CD4-positive, alpha-beta T cell (primary cell): ENCODE measurements around the gene SPTBN4. TPM values are rescaled to one million over a fixed set of nuclear protein-coding genes. Genes with fewer than 3 reads are reported as not detected.
"Not testable (repeated sequence)": the region's sequence is repeated elsewhere in the genome, so short reads cannot be mapped to it uniquely, and the experiment has no call there.

Source experiments
- ATAC-seq: fragments of 200-7000 bp; cut with Tn5 transposase; one replicate; pipeline ENCODE4 v1.10.0; 2022; ENCODE audit warnings: mild to moderate bottlenecking; ENCODE audit not compliant: poor library complexity
- CTCF ChIA-PET: fragments of 350-600 bp; sonication (Branson Sonifier 250); formaldehyde crosslinking; loops from one replicate; lab custom pipeline; 2021; ENCODE audit warnings: antibody characterized with exemption, inconsistent platforms; lab: Charles Lee
- POLR2A ChIA-PET: fragments of 350-600 bp; sonication (Branson Sonifier 250); formaldehyde crosslinking; loops from one replicate; lab custom pipeline; 2021; ENCODE audit warnings: antibody characterized with exemption, inconsistent platforms; lab: Charles Lee
- DNase-seq, 14 experiments: peaks; one replicate each; pipeline ENCODE4 v3.0.0-alpha.2; 2013 to 2020; ENCODE audit warnings: mixed read lengths in 2 of 14
- H3K27ac ChIP-seq, 2 donors: one replicate each; pipeline versions ENCODE4 v1.5.1 to v1.7.0; 2013; ENCODE audit warnings: low read length in 2 of 2, low read depth in 1 of 2, mild to moderate bottlenecking in 1 of 2
- H3K27me3 ChIP-seq, 2 experiments: 1 replicate in 1 of 2; 2 replicates in 1 of 2; pipeline versions ENCODE4 v1.6.1 to v1.7.0; 2013; ENCODE audit warnings: low read length in 2 of 2, control low read depth in 1 of 2, mild to moderate bottlenecking in 1 of 2, moderate library complexity in 1 of 2; ENCODE audit not compliant: insufficient read depth in 2 of 2, control insufficient read depth in 1 of 2
- H3K36me3 ChIP-seq: one replicate; pipeline ENCODE4 v1.6.1; 2013; ENCODE audit warnings: low read length, control low read depth; ENCODE audit not compliant: insufficient read depth
- H3K4me1 ChIP-seq: one replicate; pipeline ENCODE4 v1.6.1; 2013; ENCODE audit warnings: low read length, control low read depth; ENCODE audit not compliant: insufficient read depth
- H3K4me3 ChIP-seq: one replicate; pipeline ENCODE4 v1.5.1; 2013; ENCODE audit warnings: mild to moderate bottlenecking, low read length, moderate library complexity
- H3K9me3 ChIP-seq, 2 experiments: 1 replicate in 1 of 2; 2 replicates in 1 of 2; pipeline versions ENCODE4 v1.6.1 to v1.7.0; 2013; ENCODE audit warnings: low read length in 2 of 2, mild to moderate bottlenecking in 2 of 2, control low read depth in 1 of 2, moderate library complexity in 1 of 2; ENCODE audit not compliant: control insufficient read depth in 1 of 2, insufficient read depth in 1 of 2
- H3K27ac Mint-ChIP-seq: one replicate; pipeline ENCODE4 v1.8.0; 2020; ENCODE audit warnings: mixed read lengths
- H3K27me3 Mint-ChIP-seq: one replicate; pipeline ENCODE4 v1.8.0; 2021; ENCODE audit warnings: mixed read lengths
- H3K36me3 Mint-ChIP-seq: one replicate; pipeline ENCODE4 v1.8.0; 2021; ENCODE audit warnings: low read depth, mixed read lengths
- H3K4me1 Mint-ChIP-seq: one replicate; pipeline ENCODE4 v1.8.0; 2021; ENCODE audit warnings: low read depth, mixed read lengths
- H3K4me3 Mint-ChIP-seq: one replicate; pipeline ENCODE4 v1.8.0; 2020; ENCODE audit warnings: mild to moderate bottlenecking, mixed read lengths
- H3K9me3 Mint-ChIP-seq: one replicate; pipeline ENCODE4 v1.8.0; 2020; ENCODE audit warnings: mixed read lengths
- intact Hi-C, 2 experiments: fragments of 100-400 bp; cut with DNase I in 1 of 2; cut with micrococcal nuclease in 1 of 2; formaldehyde crosslinking; loops; one replicate each; pipeline versions ENCODE4 v1.15.1 to v1.9.0; 2023 to 2025; cut with DNase I, micrococcal nuclease
- total RNA-seq, 174 experiments: library from RNA in 2 of 174; stranded (reverse) in 2 of 174; gene quantifications; one replicate each; pipeline ENCODE4 v1.2.3 and lab custom pipeline; 2021 to 2026
- TF ChIP-seq, protein P1 (sequence below): fragments of 200-600 bp; IDR thresholded peaks from one replicate; pipeline ENCODE4 v1.8.0; 2022; ENCODE audit warnings: antibody characterized with exemption, mild to moderate bottlenecking

SPTBN4 gene
- total RNA-seq, 2 experiments from 2014 or later, result 0.59 to 0.88 TPM

DNA sequence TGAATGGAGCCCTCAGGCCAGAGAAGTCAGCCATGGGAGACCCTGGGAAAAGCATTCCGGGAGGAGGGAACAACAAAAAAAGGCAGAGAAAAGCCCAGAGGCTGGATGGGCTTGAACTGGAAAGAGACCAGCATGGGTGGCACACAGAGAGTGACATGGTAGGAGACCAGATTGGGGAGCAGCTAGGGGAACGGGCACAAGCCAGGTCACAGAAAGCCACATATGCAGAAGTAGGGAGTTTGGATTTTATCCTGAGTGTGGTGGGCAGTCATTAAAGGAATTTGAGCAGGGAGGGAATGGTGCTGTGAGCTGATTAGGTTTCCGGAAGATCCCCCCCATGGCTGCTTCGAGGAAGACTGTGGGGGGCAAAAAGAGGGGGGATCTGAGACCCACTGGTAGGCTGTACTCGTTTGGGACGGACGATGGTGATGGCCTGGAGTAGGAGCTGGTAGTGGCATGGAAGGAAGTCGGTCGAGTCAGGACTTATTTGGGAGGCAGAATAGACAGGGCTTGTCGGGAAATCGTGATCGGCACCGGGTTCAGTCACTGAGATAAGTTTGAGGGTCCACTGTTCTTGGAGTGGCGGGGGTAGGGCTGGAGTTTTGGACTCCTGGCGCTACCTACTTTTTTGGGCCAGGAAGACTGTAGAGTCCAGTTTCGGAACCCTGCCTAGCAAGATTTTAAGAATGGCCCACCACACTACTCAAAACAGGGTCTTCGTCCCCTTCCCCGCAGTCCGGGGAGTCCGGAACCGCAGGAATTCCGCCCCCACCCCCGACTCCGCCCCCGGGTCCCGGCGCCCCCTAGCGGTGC is 42.0 kb upstream of the SPTBN4 start:
- ChIA-PET POLR2A (interaction anchor here (1.0 to 6.3 kb wide), 3 partner anchors 8 to 22 kb away, joined by 4 to 71 read pairs (median 5); partner anchors contain the start of gene SERTAD3), CTCF (interaction anchor here (0.7 to 2.4 kb wide), 2 partner anchors 15 to 144 kb away, joined by 3 to 7 read pairs; no protein-coding TSS in a partner anchor)
- H3K9me3 Mint-ChIP-seq, result no peaks in the 10 kb centered on the region
- H3K4me1 Mint-ChIP-seq, result peaks cover 37% of the 10 kb centered on the region
- peak overlapping the region; percentile 89 for H3K4me3 ChIP-seq
- no peaks in the 10 kb centered on the region for H3K27me3 ChIP-seq
- peaks cover 11% of the 10 kb centered on the region for H3K36me3 ChIP-seq
- no peaks in the 10 kb centered on the region for H3K27me3 Mint-ChIP-seq
- H3K4me1 ChIP-seq, result peaks cover 50% of the 10 kb centered on the region
- peak in 3 of 14 experiments; percentile 16 to 47 (median 36) for DNase-seq
- ATAC-seq, result no peak
- H3K9me3 ChIP-seq, result no peaks in the 10 kb centered on the region
- H3K27ac ChIP-seq, result peak overlapping the region; percentile 90
- H3K27ac Mint-ChIP-seq, result peak overlapping the region; percentile 91
- intact Hi-C loops, result loop anchor here (1.0 to 10.0 kb wide), 7 partner anchors 19 to 590 kb away; partner anchors contain the start of genes AKT2 (in 1 of the 2), DYRK1B (in 1 of the 2), LTBP4 (in 1 of the 2) and SERTAD3 (in 1 of the 2)
- peak overlapping the region; percentile 99 for H3K4me3 Mint-ChIP-seq
- TF ChIP-seq, protein P1, sequence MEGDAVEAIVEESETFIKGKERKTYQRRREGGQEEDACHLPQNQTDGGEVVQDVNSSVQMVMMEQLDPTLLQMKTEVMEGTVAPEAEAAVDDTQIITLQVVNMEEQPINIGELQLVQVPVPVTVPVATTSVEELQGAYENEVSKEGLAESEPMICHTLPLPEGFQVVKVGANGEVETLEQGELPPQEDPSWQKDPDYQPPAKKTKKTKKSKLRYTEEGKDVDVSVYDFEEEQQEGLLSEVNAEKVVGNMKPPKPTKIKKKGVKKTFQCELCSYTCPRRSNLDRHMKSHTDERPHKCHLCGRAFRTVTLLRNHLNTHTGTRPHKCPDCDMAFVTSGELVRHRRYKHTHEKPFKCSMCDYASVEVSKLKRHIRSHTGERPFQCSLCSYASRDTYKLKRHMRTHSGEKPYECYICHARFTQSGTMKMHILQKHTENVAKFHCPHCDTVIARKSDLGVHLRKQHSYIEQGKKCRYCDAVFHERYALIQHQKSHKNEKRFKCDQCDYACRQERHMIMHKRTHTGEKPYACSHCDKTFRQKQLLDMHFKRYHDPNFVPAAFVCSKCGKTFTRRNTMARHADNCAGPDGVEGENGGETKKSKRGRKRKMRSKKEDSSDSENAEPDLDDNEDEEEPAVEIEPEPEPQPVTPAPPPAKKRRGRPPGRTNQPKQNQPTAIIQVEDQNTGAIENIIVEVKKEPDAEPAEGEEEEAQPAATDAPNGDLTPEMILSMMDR, result no peak
- peaks cover 23% of the 10 kb centered on the region for H3K36me3 Mint-ChIP-seq

DNA sequence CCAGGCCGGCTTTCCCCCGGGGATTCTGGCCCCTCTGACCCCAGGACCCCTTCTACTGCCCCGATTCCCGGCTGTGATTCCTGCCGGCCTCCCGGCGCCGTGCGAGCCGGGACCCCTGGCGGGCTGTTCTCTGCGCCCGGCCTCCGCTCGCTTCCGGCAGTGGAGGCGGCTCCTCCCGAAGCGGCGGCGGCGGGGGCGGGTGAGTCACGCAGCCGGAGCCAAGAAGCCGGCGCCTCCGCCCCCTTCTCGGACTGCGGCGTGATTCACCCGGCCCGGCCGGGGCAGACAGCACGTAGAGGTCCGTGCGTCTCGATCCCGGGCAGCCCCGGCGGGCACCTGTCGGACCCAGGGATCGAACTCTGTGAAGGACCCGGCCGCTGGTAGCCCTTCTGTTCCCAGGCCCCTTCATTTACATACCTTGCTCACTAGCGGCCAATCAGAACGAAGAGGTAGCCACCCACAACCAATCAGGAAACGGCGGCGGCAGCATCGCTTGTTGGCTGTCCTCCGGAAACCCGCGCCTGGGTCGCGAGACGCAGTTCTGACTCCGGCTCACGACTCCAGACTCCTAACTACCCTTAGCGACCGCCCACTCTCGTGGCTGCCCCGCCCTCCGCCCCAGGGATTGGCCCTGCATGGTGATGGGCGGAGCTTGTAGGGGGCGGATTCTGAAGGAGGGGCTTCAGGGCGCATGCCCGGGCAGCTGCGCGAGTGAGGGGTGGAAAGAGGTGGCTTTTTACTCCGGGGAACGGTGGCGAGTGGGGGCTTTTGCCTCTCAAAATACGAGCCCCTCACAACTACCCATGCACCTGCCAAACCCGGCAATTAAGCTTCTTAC is 41.1 kb upstream of the SPTBN4 start, which contains the start of gene SERTAD1:
Gene SERTAD1 (minus strand): TSS at position 543 of the 838 bp plus-strand sequence. CDS start 2,446 bp downstream, outside the sequence.
- intact Hi-C loops, result loop anchor here (1.0 to 10.0 kb wide), 7 partner anchors 15 to 591 kb away; partner anchors contain the start of genes AKT2 (in 1 of the 2), DYRK1B (in 1 of the 2), SERTAD3 (in 1 of the 2) and SPTBN4 (in 1 of the 2)

DNA sequence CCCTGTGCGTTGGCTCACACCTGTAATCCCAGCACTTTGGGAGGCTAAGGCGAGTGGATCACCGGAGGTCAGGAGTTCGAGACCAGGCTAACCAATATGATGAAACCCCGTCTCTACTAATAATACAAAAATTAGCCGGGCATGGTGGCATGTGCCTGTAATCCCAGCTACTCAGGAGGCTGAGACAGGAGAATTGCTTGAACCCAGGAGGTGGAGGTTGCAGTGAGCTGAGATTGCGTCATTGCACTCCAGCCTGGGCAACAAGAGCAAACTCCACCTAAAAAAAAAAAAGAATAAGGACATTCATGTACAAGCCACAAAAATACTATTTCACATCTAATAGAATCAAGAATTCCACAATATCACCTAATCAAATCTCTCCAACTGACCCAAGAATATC is 38.6 kb upstream of the SPTBN4 start:
- H3K4me3 Mint-ChIP-seq, H3K27ac ChIP-seq, H3K9me3 ChIP-seq, ATAC-seq, H3K9me3 Mint-ChIP-seq, POLR2A ChIA-PET, H3K27ac Mint-ChIP-seq, H3K4me3 ChIP-seq, H3K36me3 ChIP-seq, DNase-seq, H3K27me3 Mint-ChIP-seq, H3K27me3 ChIP-seq, CTCF ChIA-PET: not testable (repeated sequence)
- intact Hi-C loops, result loop anchor here in 1 of 2 experiments (5.0 to 10.0 kb wide), 2 partner anchors 141 to 593 kb away; partner anchors contain the start of genes AKT2 and DYRK1B
- H3K36me3 Mint-ChIP-seq, result peaks cover 16% of the 10 kb centered on the region
- peaks cover 27% of the 10 kb centered on the region for H3K4me1 ChIP-seq
- H3K4me1 Mint-ChIP-seq, result peaks cover 24% of the 10 kb centered on the region

More for the DNA sequence above, 41.1 kb upstream of the SPTBN4 start, which contains the start of gene SERTAD1:
- Histone ChIP-seq H3K4me1 (peaks cover 45% of the 10 kb centered on the region), H3K27me3 (no peaks in the 10 kb centered on the region), H3K4me3 (peak within 1 kb of the TSS; percentile 89), H3K36me3 (peaks cover 11% of the 10 kb centered on the region), H3K27ac (peak within 1 kb of the TSS; percentile 90), H3K9me3 (no peaks in the 10 kb centered on the region)
- Mint-ChIP-seq H3K36me3 (peaks cover 23% of the 10 kb centered on the region), H3K4me3 (peak within 1 kb of the TSS; percentile 99), H3K4me1 (peaks cover 36% of the 10 kb centered on the region), H3K27ac (peak within 1 kb of the TSS; percentile 91), H3K27me3 (no peaks in the 10 kb centered on the region), H3K9me3 (no peaks in the 10 kb centered on the region)
- ChIA-PET POLR2A (interaction anchor here (0.6 to 6.3 kb wide), 18 partner anchors 8 to 838 kb away, joined by 3 to 71 read pairs (median 5); partner anchors contain the start of genes AKT2, BLVRB, C19orf47 and HNRNPUL1), CTCF (interaction anchor here (2.3 to 2.4 kb wide), 2 partner anchors 15 to 39 kb away, joined by 7 to 14 read pairs; partner anchors contain the start of gene BLVRB)
- TF ChIP-seq, protein P1, result peak; percentile 67
- DNase-seq, result peak; percentile 100
- ATAC-seq, result peak; percentile 89

DNA sequence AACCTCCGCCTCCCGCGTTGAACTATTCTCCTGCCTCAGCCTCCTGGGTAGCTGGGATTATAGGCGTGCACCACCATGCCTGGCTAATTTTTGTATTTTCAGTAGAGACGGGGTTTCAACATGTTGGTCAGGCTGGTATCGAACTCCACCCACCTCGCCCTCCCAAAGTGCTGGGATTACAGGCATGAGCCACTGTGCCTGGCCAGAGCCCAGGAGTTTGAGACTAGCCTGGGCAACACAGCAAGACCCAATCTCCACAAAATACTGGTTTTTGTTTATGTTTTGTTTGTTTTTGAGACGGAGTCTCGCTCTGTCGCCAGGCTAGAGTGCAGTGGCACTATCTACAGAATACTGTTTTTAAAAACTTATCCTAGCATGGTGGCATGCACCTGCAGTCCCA is 36.6 kb upstream of the SPTBN4 start:
- CTCF ChIA-PET, result interaction anchor here (1.2 kb wide), 1 partner anchor 10 kb away, joined by 3 read pairs; no protein-coding TSS in a partner anchor
- peaks cover 18% of the 10 kb centered on the region for H3K4me1 Mint-ChIP-seq
- DNase-seq, H3K27me3 Mint-ChIP-seq, H3K9me3 ChIP-seq, H3K27ac ChIP-seq, H3K36me3 ChIP-seq, H3K36me3 Mint-ChIP-seq, intact Hi-C loops, H3K4me3 ChIP-seq, ATAC-seq, H3K27ac Mint-ChIP-seq, H3K9me3 Mint-ChIP-seq, H3K27me3 ChIP-seq, H3K4me3 Mint-ChIP-seq: not testable (repeated sequence)
- POLR2A ChIA-PET, result interaction anchor here (0.7 to 4.2 kb wide), 2 partner anchors 13 to 15 kb away, joined by 3 to 23 read pairs; partner anchors contain the start of gene SERTAD3
- H3K4me1 ChIP-seq, result peaks cover 21% of the 10 kb centered on the region
